ENCODE measurements around the gene GPSM1. TPM values are rescaled to one million over a fixed set of nuclear protein-coding genes. Genes with fewer than 3 reads are reported as not detected.

Gene GPSM1
- total and polyA plus RNA-seq, 4 donors: 0.11 to 2.9 (median 1.6) TPM

- TF ChIP-seq MAX (IDR thresholded peaks at IDR 0.05): no peak
- no peaks in the 10 kb centered on the region for H3K27me3 ChIP-seq (ENCODE audit: control insufficient read depth in 4 of 4, insufficient read depth in 4 of 4, low read length in 3 of 4)
- H3K4me3 ChIP-seq (ENCODE audit: low read depth in 1 of 3, low read length in 3 of 3): no peak overlapping the region
- peaks cover 0 to 12% (median 0%) of the 10 kb centered on the region in 4 donors for H3K4me1 ChIP-seq (ENCODE audit: control insufficient read depth in 4 of 4, insufficient read depth in 4 of 4, low read length in 3 of 4)
- no peak overlapping the region for H3K27ac ChIP-seq (ENCODE audit: low read depth in 1 of 2, low read length in 2 of 2)
- no peaks in the 10 kb centered on the region for H3K36me3 ChIP-seq (ENCODE audit: control insufficient read depth in 4 of 4, insufficient read depth in 3 of 4, low read depth in 1 of 4, low read length in 3 of 4)
- WGBS: 84% methylated on average over 14 of the region's 14 CpGs
- no peak overlapping the region for H3K9ac ChIP-seq (ENCODE audit: low read depth in 1 of 2, low read length in 2 of 2)
- no peak for DNase-seq (ENCODE audit: low spot score)
- no peaks in the 10 kb centered on the region for H3K9me3 ChIP-seq (ENCODE audit: control insufficient read depth in 4 of 4, low read length in 3 of 4)
These were observed 33.8 kb upstream of the GPSM1 start for GRCh38 chr9:136293476-136294077.

- Histone ChIP-seq H3K27me3 (ENCODE audit: control insufficient read depth in 4 of 4, insufficient read depth in 4 of 4, low read length in 3 of 4) (no peaks in the 10 kb centered on the region), H3K4me3 (ENCODE audit: low read depth in 1 of 3, low read length in 3 of 3) (no peak overlapping the region), H3K4me1 (ENCODE audit: control insufficient read depth in 4 of 4, insufficient read depth in 4 of 4, low read length in 3 of 4) (peaks cover 0 to 12% (median 0%) of the 10 kb centered on the region in 4 donors), H3K27ac (ENCODE audit: low read depth in 1 of 2, low read length in 2 of 2) (no peak overlapping the region), H3K9me3 (ENCODE audit: control insufficient read depth in 4 of 4, low read length in 3 of 4) (no peaks in the 10 kb centered on the region), H3K36me3 (ENCODE audit: control insufficient read depth in 4 of 4, insufficient read depth in 3 of 4, low read depth in 1 of 4, low read length in 3 of 4) (no peaks in the 10 kb centered on the region), H3K9ac (ENCODE audit: low read depth in 1 of 2, low read length in 2 of 2) (no peak overlapping the region)
- no peak for TF ChIP-seq CTCF (IDR thresholded peaks at IDR 0.05; ENCODE audit: low read depth, low read length, missing input control)
- TF ChIP-seq MAX (IDR thresholded peaks at IDR 0.05): no peak
- TF ChIP-seq ATF3 (IDR thresholded peaks at IDR 0.05): no peak
- TF ChIP-seq REST (IDR thresholded peaks at IDR 0.05): no peak
- TF ChIP-seq FOXA2 (IDR thresholded peaks at IDR 0.05): no peak
- no peak for TF ChIP-seq RAD21 (IDR thresholded peaks at IDR 0.05)
- no peak for TF ChIP-seq ZBTB33 (IDR thresholded peaks at IDR 0.05)
- no peak for TF ChIP-seq JUND (IDR thresholded peaks at IDR 0.05)
- no peak for TF ChIP-seq FOXA1 (IDR thresholded peaks at IDR 0.05)
- no peak for TF ChIP-seq SP1 (IDR thresholded peaks at IDR 0.05)
- no peak for TF ChIP-seq YY1 (IDR thresholded peaks at IDR 0.05)
- TF ChIP-seq EGR1 (IDR thresholded peaks at IDR 0.05; ENCODE audit: low read depth in 2 of 2): no peak
- TF ChIP-seq HNF4G (IDR thresholded peaks at IDR 0.05): no peak
- TF ChIP-seq RXRA (IDR thresholded peaks at IDR 0.05): no peak
- no peak for TF ChIP-seq NR2F2 (IDR thresholded peaks at IDR 0.05)
- no peak for TF ChIP-seq HNF4A (conservative IDR thresholded peaks at IDR 0.05)
- no peak for TF ChIP-seq GABPA (IDR thresholded peaks at IDR 0.05 in 1 of 2, conservative IDR thresholded peaks at IDR 0.05 in 1 of 2)
- TF ChIP-seq TAF1 (conservative IDR thresholded peaks at IDR 0.05): no peak
- DNase-seq (ENCODE audit: low spot score): no peak
- WGBS: 87% methylated on average over 5 of the region's 5 CpGs
These were observed 32.9 kb upstream of the GPSM1 start for GRCh38 chr9:136294437-136294836.

Measured in liver (tissue), 9 donors.